Activated CD8-positive, alpha-beta memory T cell treated with anti-CD3 and anti-CD28 coated beads, Interleukin-2, amount 50 U/mL, for 24 hours (primary cell): ENCODE measurements around the gene PCDHB4.
"Not testable (repeated sequence)": the region's sequence is repeated elsewhere in the genome, so short reads cannot be mapped to it uniquely, and the experiment has no call there.

Source experiments
- DNase-seq: peaks from one replicate; pipeline ENCODE4 v3.0.0-alpha.2; 2020; ENCODE audit errors: extremely low read depth

The PCDHB4 gene

GRCh38 chr5:141121563-141121962 is at the start of gene PCDHB4:
TSS of gene PCDHB4 (plus strand) at chr5:141121818. CDS start at chr5:141121999, 181 bp downstream.
- no peak for DNase-seq

- no peak for DNase-seq
Measured at GRCh38 chr5:141077826-141078225, 43.8 kb upstream of the PCDHB4 start.

GRCh38 chr5:141082228-141082627 is 39.4 kb upstream of the PCDHB4 start:
- DNase-seq: no peak

- no peak for DNase-seq
Measured at GRCh38 chr5:141084487-141084989, 37.1 kb upstream of the PCDHB4 start.

- no peak for DNase-seq
Measured at GRCh38 chr5:141094481-141095262, 26.9 kb upstream of the PCDHB4 start, which contains the start of gene PCDHB2. TSS of gene PCDHB2 (plus strand) at chr5:141094615. CDS start at chr5:141094791, 176 bp downstream.

- no peak for DNase-seq
Measured at GRCh38 chr5:141095263-141095641, 26.4 kb upstream of the PCDHB4 start.

- not testable (repeated sequence) for DNase-seq
Measured at GRCh38 chr5:141096181-141096580, 25.4 kb upstream of the PCDHB4 start.

- DNase-seq: not testable (repeated sequence)
Measured at GRCh38 chr5:141096586-141096985, 25.0 kb upstream of the PCDHB4 start.

GRCh38 chr5:141100243-141100805 is 21.3 kb upstream of the PCDHB4 start, which contains the start of gene PCDHB3:
TSS of gene PCDHB3 (plus strand) at chr5:141100473. CDS start at chr5:141100650, 177 bp downstream.
- peak; percentile 3 for DNase-seq

- DNase-seq: no peak
Measured at GRCh38 chr5:141101059-141101458, 20.6 kb upstream of the PCDHB4 start.

GRCh38 chr5:141102070-141102469 is 19.5 kb upstream of the PCDHB4 start:
- DNase-seq: not testable (repeated sequence)

- not testable (repeated sequence) for DNase-seq
Measured at GRCh38 chr5:141102471-141102870, 19.1 kb upstream of the PCDHB4 start.

GRCh38 chr5:141105350-141105749 is 16.3 kb upstream of the PCDHB4 start:
- no peak for DNase-seq

- no peak for DNase-seq
Measured at GRCh38 chr5:141119250-141119649, 2.4 kb upstream of the PCDHB4 start.

GRCh38 chr5:141121985-141122384 is 367 bp downstream of the PCDHB4 start:
- DNase-seq: no peak

- DNase-seq: not testable (repeated sequence)
Measured at GRCh38 chr5:141123396-141124135, 1.9 kb downstream of the PCDHB4 start.

GRCh38 chr5:141127305-141127704 is 5.7 kb downstream of the PCDHB4 start:
- DNase-seq: no peak

GRCh38 chr5:141135030-141135717 is 13.6 kb downstream of the PCDHB4 start, which contains the start of gene PCDHB5:
TSS of gene PCDHB5 (plus strand) at chr5:141135206. CDS start at chr5:141135435, 229 bp downstream.
- no peak for DNase-seq

- DNase-seq: no peak
Measured at GRCh38 chr5:141135718-141136266, 14.2 kb downstream of the PCDHB4 start.

- not testable (repeated sequence) for DNase-seq
Measured at GRCh38 chr5:141137346-141137745, 15.7 kb downstream of the PCDHB4 start.

GRCh38 chr5:141149812-141150211 is 28.2 kb downstream of the PCDHB4 start, which contains the start of gene PCDHB6:
TSS of gene PCDHB6 (plus strand) at chr5:141150057. CDS start at chr5:141150258, 201 bp downstream.
- DNase-seq: no peak
